GM19438 (cell line): Measurements from ENCODE around the gene ARHGEF4.

Source experiments
- ATAC-seq: cut with Tn5 transposase; IDR thresholded peaks from one replicate; pipeline ENCODE4 v1.9.1; 2021; ENCODE audit warnings: low read depth; ENCODE audit not compliant: unreplicated experiment

Gene ARHGEF4

DNA sequence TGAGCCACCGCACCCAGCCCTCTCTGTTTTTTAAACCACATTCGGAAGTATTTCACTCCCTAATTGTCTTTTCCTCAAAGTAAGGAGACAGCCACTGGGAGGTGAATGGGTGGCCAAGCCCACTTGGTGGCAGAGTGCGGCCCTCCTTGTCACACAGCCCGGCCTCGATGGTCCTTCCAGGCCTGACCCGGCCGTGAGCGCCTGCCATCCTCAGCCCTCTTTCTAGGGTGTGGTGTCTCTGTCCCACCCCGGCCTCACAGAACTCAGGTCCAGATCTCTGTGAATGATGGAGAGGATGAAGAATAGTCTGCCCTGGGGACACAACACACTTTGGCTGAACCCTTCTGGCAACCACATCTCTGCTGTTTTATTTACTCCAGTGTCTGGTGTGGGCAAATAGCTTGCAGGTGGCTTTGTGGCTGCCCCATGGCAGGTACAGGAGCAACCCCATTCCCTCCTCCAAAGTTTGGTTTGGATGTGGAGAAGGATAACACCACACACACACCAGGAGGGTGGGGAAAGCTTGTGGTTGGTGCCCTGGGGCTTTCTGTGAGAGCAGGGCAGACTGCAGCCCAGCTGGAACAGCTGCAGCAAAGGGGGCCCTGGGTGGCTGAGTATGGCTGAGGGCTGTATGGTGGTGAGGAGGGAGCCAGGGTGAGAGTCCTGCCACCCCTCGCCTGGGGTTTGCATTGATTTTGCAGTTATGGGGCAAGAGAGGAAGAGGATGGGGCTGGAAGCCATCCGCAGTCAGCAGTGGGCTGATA is 167.9 kb downstream of the ARHGEF4 start:
- ATAC-seq: no peak

GRCh38 chr2:131005216-131005935 is 168.7 kb downstream of the ARHGEF4 start:
- ATAC-seq: no peak

DNA sequence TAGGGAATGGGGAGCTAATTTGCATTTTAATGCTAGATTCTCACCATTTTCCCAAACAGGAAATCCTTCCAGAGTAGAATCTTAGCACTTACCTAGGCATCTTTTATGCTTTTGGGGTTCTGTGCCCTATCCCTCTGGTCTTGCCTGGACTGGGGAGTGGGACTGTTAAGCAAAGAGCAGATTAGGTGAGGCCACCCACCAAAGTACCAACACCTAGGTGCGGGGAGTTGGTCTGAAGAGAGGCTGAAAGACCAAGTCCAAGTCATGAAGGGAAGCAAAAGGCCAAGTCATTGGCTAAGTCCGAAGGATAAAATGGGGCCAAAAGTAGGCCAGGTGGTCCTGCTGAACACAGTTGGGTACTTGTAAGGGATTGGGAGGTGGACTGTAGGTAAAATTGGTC is 169.8 kb downstream of the ARHGEF4 start:
- no peak for ATAC-seq

DNA sequence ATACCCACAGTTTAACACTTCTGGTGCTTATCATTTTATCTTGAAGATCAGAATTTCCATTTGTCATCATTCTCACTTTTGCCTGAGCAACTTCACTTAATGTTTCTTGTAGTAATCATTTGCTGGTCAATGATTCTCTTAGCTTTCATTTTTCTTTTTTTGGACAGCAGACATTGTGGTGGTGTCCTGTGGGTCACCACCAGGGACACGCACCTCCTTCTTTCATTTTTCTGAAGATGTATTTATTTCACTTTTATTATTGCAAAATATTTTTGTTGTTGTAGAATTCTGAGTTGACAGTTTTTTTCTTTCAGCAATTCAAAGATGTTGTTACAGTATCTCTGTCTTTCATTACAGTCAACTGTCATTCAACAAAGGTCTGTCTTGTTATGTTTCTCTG is 172.3 kb downstream of the ARHGEF4 start:
- ATAC-seq: no peak

GRCh38 chr2:131009713-131010475 is 173.2 kb downstream of the ARHGEF4 start:
- no peak for ATAC-seq

DNA sequence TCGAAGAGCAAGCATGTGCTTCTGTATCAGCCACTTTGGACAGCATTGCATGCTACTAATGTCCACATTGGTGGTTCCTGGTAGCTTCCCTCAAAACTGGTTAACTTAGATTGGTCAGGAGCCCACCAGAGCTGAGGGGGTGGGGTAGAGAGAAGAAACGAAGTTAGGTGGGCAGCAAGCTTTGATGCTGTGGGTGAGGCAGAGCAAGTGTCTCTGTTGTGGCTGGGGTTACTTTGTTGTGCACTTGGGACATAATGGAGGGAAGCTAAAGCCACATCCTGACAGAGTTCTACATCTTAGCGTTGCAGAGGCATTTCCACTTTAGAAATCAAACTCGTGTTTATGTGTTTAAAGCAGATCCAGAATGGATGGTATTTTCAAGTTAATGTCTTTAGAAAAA is 173.9 kb downstream of the ARHGEF4 start:
- ATAC-seq: no peak

- ATAC-seq: no peak
Measured at GRCh38 chr2:131011486-131011885, 174.8 kb downstream of the ARHGEF4 start.

DNA sequence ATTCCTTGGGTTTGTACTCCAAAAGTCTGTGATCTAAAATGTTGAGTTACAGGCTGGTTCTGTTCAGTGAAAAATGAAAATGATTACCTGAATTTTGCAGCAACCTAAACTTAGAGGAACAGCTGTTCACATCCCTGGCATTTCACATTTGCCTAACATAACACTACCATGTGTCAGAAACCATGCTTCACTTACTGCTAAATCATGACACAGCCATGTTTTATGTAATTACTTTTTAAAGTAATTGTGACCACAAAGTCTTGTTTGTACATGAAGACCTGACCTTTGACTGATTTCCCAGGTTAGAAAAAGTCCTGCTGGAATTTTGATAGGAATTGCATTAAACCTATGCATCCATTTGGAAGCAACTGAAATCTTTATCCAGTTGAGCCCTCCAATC is 177.4 kb downstream of the ARHGEF4 start:
- ATAC-seq: no peak

DNA sequence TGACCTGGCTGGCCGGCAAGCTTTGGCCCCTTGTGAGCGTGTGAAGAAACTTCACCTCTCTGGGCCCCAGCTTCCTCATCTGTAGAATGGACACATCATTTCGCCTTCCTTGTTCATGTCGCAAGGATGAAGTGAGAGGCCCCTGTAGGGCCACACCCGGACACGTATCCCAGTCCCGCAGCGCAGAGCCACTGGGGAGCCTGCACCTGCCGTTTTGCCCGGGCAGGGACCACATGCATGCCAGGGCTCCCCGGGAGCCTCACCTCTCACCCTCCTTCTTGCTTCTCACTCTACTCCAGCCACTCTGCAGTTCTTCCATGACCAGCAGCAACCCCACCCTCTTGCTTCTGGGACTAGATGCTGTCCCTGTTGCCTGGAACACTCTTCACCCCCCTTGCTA is 179.1 kb downstream of the ARHGEF4 start:
- no peak for ATAC-seq

DNA sequence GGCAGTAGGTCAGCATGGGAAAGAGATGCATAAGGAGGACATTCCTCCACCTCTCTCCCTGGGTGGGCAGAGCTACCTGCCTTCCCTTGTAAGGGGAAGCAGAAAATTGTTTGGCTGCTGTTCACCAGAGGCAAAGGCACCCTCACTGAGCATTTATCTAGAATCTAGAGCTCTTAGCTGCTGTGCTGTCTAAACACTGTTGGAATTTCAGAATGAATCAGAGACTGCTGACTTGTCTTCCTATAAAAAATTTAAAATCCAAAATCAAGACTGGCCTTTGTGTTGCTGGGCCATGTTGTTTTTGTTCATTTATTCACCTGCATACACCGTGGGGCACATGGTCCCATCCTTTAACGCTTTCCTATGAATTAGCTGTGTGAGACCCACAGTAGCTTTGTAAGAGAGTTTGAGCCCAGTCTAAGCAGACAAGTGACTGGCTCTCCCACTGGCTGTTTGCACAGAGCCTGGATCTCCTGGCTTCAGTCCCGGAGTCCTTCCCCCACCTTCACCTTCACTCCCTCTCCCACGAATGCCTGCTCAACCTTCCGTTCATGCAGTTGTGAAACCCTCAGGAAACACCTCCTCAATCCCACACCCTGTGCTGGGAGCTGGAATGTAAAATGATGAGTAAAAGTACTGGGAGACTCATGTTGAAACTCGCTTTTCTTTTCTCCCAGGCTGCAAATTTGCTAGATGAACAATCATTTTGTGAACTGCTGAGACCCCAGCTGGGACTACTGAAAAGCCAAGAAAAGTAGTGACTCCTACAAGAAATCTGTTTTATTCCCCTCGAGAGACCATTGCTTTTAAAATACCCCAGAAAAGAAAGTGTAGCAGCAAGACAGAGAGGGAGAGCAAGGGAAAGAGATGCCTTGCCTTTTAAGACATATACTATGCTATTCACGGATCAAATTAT is 180.4 kb downstream of the ARHGEF4 start:
- ATAC-seq: no peak

DNA sequence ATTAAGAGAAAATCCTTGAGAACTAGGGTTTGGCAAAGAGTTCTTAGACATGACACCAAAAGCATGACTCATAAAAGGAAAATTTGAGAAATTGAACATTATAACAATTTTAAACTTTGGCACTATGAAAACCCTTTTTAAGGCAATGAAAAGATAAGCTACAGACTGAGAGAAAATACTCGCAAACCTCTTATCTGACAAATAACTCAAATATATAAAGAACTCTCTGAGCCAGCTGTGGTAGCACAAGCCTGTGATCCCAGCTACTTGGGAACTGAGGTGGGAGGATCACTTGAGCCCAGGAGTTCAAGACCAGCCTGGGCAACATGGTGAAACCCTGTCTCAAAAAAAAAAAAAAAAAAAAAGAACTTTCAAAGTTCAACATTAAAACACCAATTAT is 186.0 kb downstream of the ARHGEF4 start:
- no peak for ATAC-seq

- no peak for ATAC-seq
Measured at GRCh38 chr2:131023758-131024157, 187.0 kb downstream of the ARHGEF4 start.

GRCh38 chr2:131026919-131027318 is 190.2 kb downstream of the ARHGEF4 start:
- no peak for ATAC-seq

DNA sequence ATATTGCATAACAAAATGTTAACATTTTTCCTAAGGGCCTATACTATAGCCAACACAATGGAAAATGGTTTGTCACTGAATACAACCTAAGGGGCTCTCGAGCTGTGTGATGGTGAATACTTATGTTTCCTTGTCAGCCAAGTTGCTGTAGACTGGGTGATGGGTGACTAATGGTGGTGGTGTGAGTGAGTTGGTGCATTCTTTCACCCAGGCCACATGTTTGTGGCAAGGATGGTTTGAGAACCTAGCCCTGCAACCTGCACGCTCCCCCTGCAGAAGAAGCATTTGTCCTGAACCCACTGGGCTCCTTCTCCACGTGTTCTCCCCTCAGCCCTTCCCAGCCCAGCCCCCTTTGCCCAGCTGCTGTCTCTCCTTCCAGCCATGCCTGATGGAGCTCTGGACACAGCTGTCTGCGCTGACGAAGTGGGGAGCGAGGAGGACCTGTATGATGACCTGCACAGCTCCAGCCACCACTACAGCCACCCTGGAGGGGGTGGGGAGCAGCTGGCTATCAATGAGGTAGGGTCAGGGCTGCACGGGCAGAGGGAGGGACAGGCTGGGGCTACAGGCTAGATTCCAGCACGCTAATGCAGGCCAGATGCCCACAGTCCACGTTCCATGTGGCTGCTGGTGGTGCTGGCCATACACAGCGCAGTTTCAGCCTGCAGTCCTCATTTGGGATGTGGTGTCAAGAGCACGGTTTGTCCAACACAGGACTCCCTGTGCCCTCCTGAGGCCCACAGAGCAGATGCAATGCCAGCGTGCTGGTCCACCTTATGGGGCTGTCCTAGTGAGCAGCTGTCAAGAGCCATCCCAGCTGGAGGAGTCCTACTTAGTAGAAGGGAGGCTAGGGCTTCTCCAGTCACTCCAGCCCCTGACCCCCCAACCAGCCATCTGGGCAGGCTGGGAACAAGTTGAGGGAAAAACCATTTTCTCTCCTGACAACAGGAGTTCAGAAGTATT is 191.1 kb downstream of the ARHGEF4 start:
- ATAC-seq: no peak

- ATAC-seq: no peak
Measured at GRCh38 chr2:131029812-131030211, 193.1 kb downstream of the ARHGEF4 start.

DNA sequence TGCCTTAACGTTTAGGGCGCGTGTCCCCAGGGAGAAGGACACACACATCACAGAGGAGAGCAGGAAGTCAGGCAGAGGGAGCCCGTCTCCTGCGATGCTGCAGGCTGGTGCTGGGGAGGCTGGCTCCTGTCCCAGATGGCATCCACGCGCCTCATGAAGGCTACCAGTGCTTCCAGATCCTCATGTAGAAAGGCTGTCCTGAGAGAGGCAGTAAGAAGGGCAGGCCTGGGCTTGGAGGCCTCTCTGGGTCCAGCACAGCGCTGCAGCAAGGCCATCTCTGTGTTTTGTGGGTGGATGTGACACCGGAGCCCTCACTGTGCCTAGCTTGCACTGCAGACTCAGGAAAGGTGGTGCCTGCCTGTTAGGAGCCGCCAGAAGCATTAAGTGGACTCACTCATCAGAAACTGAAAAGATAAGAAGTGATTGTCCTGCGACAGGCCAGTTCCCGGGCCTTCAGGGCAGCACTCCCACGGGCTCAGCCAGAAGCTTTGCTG is 193.8 kb downstream of the ARHGEF4 start:
- no peak for ATAC-seq

- no peak for ATAC-seq
Measured at GRCh38 chr2:131031431-131031841, 194.7 kb downstream of the ARHGEF4 start.

DNA sequence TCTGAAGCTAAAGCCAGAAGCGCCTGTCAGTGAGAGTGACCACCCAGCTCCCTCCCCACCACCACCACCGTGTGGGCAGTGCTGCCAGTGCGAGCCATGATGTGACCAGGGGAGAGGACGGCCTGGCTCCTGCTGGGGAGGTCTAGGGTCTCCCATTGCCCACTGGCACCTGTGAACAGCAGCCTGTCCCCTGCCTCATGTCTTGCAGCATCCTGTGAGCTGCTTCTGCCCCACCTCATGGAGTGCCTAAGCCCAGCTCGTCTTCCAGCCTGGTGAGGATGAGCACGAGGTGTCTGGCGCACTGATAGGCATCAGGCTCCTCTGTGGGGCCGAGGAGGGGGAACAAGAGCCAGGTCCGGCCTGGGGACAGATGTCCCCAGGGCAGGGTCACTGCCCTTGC is 195.2 kb downstream of the ARHGEF4 start:
- ATAC-seq: no peak

DNA sequence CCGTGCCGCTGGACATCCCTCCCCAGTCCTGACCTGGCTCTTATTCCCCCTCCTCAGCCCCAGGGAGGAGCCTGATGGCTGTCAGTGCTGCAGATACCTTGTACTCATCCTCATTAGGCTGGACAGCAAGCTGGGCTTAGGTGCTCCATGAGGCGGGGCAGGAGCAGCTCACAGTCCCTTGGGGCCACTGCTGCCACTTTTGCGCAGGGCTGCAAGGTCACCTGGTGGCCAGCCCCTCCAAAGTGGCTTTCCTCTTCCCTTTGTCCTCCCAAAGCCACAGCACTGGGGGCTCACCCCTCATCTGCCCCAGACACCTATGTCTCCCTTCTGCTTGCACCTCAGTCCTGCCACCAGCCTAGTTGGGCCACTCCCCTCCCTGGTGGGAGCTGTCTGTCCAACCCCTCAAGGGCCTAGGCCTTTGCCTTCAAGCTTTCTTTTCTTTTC is 195.7 kb downstream of the ARHGEF4 start:
- no peak for ATAC-seq
